Stimulated activated CD8-positive, alpha-beta memory T cell treated with anti-CD3 and anti-CD28 coated beads, Interleukin-4, amount 100 ng/mL, for 1 hour (primary cell): ENCODE measurements around the gene CD180.

Source experiments
- DNase-seq, 2 donors: peaks; one replicate each; pipeline ENCODE4 v3.0.0-alpha.2; 2020; ENCODE audit warnings: low read depth in 2 of 2, low spot score in 1 of 2

CD180 gene

GRCh38 chr5:67163863-67164595, 32.6 kb downstream of the CD180 start:
- DNase-seq, result no peak

GRCh38 chr5:67163231-67163756, 33.3 kb downstream of the CD180 start:
- DNase-seq, result no peak

GRCh38 chr5:67161767-67162166, 34.8 kb downstream of the CD180 start:
- no peak for DNase-seq

GRCh38 chr5:67160985-67161384, 35.6 kb downstream of the CD180 start:
- peak in 1 of 2 donors; percentile 11 for DNase-seq

GRCh38 chr5:67160272-67160671, 36.3 kb downstream of the CD180 start:
- DNase-seq, result no peak

- peak in 1 of 2 donors; percentile 23 for DNase-seq
Measured at GRCh38 chr5:67156976-67157583, 39.5 kb downstream of the CD180 start.

GRCh38 chr5:67154556-67155206, 41.9 kb downstream of the CD180 start:
- no peak for DNase-seq

- DNase-seq, result no peak
Measured at GRCh38 chr5:67153292-67153691, 43.3 kb downstream of the CD180 start.

GRCh38 chr5:67152400-67152799, 44.2 kb downstream of the CD180 start:
- DNase-seq, result no peak

- no peak for DNase-seq
Measured at GRCh38 chr5:67149951-67150523, 46.6 kb downstream of the CD180 start.

- no peak for DNase-seq
Measured at GRCh38 chr5:67149057-67149950, 47.3 kb downstream of the CD180 start.

GRCh38 chr5:67147760-67148159, 48.8 kb downstream of the CD180 start:
- no peak for DNase-seq

GRCh38 chr5:67146981-67147380, 49.6 kb downstream of the CD180 start:
- no peak for DNase-seq

GRCh38 chr5:67146574-67146973, 50.0 kb downstream of the CD180 start:
- no peak for DNase-seq

- DNase-seq, result no peak
Measured at GRCh38 chr5:67144183-67144639, 52.4 kb downstream of the CD180 start.

- DNase-seq, result no peak
Measured at GRCh38 chr5:67143549-67143948, 53.0 kb downstream of the CD180 start.

- DNase-seq, result no peak
Measured at GRCh38 chr5:67142816-67143215, 53.8 kb downstream of the CD180 start.

- DNase-seq, result no peak
Measured at GRCh38 chr5:67141644-67142043, 55.0 kb downstream of the CD180 start.

GRCh38 chr5:67140413-67140812, 56.2 kb downstream of the CD180 start:
- no peak for DNase-seq

GRCh38 chr5:67139030-67139429, 57.6 kb downstream of the CD180 start:
- no peak for DNase-seq
